ENCODE measurements around the gene LSS.
A peak's percentile ranks its signal among the peaks of the same experiment; 100 is the strongest.
"Not testable (repeated sequence)": the region's sequence is repeated elsewhere in the genome, so short reads cannot be mapped to it uniquely, and the experiment has no call there.

Gene LSS

DNA sequence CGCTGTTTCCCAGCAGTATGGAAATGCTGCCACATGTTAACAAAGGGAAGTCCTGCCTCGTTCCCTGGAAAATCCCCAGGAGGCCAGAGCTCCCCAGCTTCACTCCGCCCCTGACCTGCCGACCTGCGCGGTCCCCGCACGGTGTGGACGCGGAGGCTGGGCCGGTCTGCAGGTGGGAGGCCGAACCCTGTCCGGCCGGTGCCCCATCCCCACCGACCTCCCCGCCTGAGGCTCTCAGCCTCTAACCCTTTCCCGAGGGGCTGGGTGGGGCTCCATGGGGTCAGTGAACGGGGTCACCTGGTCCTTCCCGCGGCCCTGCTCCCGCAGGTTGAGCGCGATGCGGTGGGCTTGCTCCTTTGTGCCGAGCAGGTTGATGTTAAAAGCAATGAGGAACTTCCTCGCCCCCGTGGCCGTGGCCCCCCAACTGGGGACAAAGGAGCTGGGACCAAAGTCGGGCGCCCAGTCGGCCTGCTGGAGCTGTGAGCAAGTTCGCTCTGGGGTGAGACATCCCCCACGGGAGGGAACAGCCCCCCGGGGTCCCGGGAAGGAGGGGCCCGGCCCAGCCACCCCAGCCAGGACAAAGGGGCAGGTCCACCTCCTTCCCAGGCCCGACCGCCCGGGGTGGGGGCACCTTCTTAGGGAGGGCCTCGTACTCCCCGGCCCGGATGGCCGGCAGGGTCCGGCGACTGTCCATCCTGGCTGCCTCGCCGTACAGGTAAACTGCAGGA is 77.1 kb downstream of the LSS start:
- peak; percentile 45 for DNase-seq

DNA sequence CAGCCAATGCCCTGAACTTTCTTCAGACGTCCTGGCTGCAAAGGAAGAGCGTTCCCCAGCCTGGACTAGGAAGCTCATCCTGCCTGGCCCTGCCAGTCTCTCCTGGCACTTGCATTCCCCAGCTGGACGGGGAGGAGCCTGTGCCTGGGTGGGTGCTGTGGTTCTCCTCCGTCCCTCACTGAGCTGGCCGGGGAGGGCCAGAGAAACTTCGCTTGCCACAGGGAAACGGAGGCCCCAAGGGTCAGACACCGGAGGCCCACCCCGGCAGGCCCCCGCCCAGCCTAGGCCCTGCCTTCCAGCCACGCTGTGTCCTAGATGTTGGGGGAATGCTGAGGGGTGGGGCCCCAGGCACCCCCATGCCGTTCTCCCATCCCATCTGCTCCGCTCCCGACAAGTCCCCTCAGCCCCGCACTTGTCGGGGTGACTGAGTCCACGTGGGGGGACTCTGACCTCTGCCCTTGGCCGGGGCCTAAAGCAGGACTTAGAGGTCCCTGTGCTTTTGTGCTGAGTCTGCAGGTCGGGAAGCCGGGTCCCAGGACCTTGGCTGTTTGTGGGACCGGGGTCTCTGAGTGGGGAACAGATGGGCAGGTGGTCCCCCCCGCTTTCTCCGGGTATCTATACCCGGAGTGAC is 78.0 kb downstream of the LSS start:
- no peak for DNase-seq

DNA sequence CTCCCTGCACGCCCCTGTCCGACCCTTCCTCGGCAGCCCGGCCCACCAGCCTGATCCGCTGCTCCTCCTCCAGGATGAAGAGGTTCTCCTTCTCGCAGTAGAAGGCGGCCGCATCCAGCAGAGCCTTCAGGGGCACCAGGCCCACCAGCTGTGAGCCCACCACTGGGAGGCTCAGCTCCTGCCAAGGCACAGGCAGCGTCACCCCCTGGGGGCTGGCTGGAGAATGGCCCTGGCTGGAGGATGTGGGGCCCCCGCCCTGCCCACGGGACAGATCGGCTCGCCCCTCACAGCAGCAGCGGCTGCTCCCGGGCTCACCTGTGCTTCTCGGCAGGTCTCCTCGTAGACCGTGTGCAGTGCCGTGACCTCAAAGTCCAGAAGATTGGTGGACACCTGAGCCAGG is 78.5 kb downstream of the LSS start:
- DNase-seq: no peak

DNA sequence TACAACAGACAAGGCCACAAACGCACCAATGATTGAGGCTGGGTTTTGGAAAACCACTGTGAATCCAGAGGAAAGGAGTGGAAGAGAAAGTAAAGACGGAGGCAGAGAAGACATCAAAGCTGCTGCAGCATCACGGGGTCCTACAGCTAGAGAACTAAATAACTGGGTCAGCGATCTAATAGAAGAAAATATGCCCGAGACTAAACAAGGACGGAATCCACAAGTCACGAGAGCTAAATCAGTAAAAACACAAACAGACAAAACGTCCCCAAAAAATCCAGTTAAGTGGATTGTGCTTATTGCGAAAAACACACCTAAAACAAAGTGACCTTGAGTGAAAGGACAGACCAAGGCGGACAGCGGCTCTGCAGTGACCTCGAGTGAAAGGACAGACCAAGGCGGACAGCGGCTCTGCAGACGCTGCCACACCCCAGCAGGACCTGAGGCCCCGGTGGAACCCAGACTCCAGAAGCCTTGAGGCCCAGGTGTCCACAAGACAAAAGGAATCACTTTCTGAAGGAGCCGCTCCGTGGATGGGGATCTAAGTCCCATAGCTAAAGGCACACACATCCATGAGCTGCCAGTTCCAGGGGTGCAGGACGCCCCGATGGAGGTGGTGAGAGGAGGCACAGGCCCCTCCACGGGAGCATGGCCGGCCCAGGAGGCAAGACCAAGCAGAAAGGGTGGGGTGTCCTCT is 79.2 kb downstream of the LSS start:
- DNase-seq: no peak

DNA sequence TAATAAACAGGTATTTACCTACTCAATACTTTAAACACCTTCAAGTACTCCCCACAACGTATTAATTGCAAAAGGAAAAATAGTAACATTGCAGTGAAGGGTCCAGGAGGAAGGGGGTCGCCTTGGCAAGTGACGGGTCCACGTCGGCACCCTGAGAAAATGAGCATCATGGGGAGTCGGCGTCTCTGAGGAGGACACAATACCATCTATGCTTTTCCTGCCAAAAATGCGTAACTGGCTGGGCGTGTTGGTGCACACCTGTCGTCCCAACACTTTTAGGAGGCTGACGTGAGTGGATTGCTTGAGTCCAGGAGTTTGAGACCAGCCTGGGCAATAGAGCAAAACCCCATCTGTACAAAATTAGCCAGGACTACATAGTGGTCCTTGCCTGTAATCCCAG is 80.5 kb downstream of the LSS start:
- no peak for DNase-seq

DNA sequence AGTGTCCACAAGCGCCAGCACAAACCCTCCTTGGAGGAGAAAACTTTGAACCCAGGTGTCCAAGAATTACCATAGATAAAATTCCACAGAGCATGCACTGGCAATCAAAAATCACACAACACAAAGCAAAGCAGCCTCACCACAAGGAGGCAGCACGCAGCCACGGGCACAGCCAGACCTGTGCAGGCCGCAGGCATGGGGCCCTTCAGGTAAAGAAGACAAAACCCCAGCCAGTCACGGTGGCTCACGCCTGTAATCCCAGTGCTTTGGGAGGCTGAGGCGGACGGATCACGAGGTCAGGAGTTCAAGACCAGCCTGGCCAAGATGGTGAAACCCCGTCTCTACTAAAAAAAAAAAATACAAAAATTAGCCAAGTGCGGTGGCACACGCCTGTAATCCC is 81.1 kb downstream of the LSS start:
- DNase-seq: peak; percentile 73

DNA sequence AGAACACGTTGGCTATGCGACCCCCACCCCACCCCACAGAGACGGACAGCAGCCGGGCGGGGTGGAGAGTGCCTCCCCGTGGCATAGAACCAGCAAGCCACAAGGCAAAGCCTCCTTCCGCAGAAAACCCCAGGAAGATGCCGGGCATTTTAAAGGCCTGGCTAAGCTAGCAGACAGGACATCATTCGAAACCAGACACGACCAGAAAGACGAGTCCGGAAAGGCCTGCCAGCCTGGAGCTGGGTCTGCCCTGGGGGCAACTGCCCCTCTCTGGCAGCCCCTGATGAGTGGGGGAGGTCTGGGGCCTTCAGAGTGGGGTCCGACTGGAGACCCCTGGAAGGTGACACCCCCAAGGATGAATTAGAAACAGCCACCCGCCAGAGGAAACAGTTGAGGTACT is 81.7 kb downstream of the LSS start:
- DNase-seq: no peak

DNA sequence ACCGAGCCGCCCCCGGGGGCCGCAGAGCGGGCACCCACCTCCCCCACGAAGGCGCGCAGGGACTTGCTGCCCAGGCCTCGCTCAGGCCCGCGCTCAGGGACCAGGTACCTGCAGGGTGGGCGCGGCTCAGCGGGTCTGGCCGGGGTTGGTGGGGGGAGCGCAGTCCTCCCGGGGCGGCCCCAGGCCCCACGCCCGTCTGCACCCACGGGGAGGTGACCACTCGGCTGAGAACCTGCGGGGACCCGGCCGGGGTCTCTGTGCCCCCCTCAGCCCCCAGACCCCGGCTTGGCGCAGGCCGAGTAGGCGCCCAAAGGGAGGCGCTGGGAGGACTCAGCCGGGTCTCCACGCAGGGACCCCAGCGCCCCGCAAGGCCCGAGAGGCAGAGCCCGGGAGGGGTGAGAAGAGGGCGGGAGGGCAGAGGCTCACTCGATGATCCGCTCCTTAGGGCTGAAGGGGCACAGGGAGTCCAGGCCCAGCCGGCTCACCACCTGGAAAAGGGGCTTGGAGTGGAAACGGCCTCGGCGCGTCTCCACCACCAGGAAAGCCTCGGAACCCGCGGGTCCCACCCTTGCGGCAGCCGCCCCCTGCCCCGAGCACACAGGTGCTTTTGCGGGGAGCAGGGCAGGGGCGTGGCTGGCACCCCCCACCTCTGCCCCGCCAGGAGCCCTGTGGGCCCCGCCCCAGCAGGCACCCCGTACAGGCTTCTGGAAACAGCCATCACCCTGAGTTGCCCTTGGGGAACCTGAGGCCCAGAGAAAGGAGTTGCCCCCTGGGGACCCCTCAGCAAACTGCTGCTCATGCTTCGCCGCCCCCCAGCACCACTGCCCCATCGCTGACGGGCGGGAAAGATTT is 82.5 kb downstream of the LSS start:
- DNase-seq: no peak

DNA sequence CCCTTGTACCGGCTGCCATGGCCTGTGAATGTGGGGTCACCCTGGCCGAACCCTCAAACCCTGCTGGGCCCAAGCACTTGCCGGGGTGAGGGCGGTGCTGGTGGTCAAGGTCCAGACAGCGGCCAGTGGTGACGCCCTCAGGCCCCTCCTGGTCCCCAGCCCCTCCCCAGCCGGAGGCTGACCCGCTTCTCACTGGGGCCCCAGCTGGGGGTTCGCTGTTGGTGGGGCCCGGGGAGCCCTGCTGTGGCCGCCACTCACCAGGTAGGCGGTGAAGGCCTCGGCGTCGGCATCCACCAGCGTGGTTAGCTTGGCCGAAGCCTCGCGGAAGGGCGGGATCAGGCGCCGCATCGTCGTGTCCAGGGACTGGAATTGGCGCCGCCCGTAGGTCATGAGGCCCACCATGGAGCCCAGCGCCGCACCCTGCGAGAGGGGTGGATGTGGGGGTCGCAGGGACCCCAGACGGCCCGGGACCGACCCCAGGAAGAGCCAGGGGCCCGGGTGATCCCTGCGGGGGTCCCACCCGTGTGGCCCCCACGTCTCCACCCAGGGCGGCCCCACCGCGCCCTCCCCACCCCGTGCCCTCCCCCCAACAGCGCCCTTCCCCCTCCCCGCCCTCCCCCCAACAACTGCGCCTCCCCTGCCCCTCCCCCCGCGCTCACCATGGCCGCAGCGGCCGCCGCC is 83.3 kb downstream of the LSS start:
- DNase-seq: no peak

DNA sequence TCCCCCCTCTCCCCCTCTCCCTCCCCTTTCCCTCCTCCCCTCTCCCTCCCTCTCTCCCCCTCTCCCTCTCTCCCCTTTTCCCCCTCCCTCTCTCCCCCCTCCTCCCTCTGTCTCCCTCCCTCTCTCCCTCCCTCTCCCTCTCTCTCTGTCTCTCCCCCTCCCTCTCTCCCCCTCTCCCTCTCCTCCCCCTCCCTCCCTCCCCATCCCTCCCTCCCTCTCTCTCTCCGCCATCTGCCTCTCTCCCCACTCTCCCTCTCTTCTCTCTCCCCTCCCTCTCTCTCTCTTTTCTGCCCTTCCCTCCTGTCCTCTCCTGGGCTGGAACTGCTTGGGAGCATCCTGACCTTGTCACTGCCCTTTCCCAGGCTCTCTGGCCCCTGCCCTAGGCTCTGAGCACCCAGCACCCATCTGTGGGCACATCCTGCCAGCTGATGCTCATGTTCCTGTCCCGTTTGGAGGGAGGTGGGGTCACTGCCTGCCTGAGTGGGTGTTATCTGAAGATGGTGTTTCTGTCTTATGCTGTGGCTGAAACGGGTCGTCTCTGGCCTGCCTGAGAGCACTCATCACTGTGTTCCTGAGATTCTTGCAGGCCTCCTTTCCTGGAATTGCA is 84.0 kb downstream of the LSS start:
- no peak for DNase-seq

DNA sequence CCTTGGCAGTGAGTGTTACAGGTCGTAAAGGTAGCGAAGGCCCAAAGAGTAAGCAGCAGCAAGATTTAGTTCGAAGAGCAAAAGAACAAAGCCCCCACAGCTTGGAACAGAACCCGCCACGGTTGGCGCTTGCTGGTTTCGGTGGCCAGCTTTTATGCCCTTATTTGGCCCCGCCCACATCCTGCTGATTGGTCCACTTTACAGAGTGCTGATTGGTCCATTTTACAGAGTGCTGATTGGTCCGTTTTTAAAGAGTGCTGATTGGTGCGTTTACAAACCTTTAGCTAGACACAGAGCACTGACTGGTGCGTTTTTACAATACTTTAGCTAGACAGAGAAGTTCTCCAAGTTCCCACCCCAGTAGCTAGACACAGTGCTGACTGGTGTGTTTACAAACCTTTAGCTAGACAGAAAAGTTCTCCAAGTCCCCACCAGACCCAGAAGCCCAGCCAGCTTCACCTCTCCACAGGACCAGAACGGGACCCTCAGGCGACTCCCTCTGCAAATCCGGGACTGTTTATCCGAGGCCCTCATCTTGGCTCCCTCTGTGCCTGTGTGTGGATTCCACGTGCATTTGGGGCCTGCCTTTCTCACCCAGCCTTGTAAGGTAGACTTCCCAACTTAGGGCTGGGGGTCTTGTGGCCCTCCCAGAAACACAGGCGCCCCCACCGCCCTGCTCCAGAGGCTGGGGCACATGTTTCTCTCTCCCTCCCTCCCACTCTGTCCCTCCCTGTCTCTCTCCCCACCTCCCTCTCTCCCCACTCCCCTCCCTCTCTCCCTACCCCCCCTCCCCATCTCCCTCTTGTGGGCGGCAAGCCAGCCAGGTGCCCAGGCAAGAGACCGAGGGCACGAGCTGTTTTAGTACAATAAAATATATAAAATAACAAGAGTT is 85.7 kb downstream of the LSS start:
- no peak for DNase-seq

DNA sequence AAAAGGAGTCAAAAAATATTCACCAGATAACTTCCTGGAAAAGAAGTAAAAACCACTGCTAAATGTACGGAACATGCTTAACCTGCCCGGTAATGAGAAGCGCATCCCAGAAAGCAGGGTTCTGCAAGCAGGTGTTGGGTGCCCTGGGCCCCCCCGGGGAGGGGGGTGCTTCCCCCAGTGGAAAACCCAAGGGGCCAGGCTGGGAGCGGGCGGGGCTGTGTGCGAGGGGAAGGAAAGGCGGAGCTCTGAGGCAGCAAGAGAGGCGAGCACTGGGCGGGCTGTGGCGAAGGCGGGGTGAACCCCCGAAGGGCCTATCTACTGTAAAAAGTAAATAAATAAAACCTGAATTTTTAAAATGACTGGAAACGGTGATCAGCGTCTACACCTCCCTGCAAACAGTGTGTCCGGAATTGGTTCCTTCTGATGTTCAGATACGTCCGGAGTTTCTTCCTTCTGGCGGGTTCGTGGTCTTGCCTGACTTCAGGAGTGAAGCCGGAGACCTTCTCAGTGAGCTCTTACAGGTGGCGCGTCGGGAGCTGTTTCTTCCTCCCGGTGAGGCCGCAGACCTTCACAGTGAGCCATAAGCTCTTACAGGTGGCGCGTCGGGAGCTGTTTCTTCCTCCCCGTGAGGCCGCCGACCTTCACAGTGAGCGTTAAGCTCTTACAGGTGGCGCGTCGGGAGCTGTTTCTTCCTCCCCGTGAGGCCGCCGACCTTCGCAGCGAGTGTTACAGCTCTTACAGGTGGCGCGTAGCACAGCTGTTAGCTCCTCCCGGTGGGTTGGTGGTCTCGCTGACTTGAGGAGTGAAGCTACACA is 86.6 kb downstream of the LSS start:
- no peak for DNase-seq

DNA sequence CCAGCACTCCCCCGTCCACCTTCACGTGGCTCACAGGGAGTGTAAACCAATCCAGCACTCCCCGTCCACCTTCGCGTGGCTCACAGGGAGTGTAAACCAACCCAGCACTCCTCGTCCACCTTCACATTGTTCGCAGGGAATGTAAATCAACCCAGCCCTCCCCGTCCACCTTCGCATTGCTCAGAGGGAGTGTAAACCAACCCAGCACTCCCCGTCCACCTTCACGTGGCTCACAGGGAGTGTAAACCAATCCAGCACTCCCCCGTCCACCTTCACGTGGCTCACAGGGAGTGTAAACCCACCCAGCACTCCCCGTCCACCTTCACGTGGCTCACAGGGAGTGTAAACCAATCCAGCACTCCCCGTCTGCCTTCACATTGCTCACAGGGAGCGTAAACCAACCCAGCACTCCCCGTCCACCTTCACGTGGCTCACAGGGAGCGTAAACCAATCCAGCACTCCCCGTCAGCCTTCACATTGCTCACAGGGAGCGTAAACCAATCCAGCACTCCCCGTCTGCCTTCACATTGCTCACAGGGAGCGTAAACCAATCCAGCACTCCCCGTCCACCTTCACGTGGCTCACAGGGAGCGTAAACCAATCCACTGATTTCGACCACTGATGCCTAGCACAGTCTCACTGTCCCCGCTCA is 88.1 kb downstream of the LSS start:
- DNase-seq: not testable (repeated sequence)

DNA sequence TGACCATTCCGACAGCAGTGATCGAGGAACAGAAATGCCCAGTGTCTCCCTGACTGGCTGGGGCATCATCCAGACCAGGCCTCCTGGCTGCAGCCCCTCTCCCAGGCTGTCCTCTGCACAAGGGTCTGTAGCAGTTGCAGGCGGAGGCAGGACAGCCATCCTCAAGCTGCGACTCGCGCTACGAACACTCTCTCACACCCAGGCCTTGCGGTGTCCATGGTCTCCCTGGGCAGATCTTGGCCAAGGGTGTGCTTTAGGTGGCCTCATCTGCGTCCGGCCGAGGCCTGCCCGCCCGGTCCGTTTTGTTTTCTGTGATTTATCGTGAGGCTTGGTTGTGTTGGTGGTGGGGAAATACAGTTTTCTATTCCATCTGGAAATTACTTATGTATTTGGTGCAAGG is 88.9 kb downstream of the LSS start:
- no peak for DNase-seq

DNA sequence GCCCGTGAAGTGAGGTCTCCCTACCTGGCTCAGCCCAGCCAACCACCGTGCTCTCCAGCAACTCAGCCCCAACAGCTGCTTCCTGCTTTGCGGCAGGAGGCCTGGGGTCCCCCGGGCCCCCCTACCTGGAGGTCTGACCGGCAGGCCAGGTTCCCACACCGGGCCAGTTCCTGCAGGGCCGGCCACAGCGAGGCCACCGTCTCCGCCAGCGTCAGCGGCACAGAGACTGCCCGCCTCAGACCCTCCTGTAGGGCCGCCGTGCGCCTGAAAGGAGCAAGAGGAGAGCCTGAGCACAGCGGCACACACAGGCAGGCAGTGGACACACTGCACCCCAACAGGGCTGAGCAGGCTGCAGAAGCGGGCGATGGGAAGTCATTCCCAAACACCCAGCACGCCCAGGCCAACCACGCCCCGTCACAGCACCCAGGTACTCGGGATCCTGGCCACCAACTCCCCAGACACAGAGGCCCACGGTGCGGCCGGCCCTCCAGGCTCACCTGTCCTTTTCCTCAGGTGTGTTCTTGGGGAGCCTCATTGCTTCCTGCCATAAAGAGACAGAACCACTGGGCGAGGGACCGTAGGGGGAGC is 90.1 kb downstream of the LSS start:
- no peak for DNase-seq
